Measurements from ENCODE around the gene MYDGF. TPM values are rescaled to one million over a fixed set of nuclear protein-coding genes. Genes with fewer than 3 reads are reported as not detected.

The MYDGF gene
- total RNA-seq, 1 experiment from 2014 or later, result 81.2 TPM

DNA sequence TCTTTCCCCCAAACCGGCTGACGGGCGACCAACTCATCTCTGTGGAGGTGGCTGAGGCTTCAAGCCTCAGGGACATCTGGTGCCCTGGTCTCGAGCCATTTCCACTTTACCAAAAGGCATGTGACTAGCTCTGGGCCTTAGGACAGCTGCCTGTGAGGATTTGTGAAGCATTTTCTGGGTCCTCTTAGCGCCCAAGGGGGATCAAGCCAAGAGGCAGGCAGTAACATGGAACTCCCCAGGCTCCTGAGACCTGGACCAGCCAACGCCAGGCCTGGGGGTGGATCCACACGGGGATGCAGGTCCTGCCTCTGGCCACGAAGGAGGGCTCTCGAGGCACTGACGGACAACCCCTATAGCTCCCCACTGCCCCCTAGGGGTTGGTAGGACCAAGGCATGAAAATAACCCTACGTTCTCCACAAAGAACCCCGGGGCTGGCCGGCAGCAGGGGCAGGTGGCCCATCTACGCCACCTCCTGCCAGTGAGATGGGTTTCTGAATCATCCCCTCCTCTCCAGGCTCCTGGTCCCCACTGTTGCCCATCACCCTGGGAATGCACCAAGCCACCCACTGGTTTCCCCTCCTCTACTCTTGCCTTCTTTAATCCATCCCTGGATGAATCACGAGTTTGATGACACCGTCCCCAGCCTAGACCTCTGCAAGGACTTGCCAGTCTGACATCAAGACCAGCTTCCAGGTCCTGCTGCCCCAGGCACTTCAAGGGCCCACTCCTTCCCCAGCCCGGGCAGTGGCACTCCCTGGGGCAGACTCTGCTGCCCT is 7.0 kb upstream of the MYDGF start:
- intact Hi-C loops (cut with micrococcal nuclease; ENCODE audit: unreplicated experiment), result no loop called here
- TF ChIP-seq, protein P1, sequence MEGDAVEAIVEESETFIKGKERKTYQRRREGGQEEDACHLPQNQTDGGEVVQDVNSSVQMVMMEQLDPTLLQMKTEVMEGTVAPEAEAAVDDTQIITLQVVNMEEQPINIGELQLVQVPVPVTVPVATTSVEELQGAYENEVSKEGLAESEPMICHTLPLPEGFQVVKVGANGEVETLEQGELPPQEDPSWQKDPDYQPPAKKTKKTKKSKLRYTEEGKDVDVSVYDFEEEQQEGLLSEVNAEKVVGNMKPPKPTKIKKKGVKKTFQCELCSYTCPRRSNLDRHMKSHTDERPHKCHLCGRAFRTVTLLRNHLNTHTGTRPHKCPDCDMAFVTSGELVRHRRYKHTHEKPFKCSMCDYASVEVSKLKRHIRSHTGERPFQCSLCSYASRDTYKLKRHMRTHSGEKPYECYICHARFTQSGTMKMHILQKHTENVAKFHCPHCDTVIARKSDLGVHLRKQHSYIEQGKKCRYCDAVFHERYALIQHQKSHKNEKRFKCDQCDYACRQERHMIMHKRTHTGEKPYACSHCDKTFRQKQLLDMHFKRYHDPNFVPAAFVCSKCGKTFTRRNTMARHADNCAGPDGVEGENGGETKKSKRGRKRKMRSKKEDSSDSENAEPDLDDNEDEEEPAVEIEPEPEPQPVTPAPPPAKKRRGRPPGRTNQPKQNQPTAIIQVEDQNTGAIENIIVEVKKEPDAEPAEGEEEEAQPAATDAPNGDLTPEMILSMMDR (IDR thresholded peaks at IDR 0.05; ENCODE audit: unreplicated experiment), result peak; percentile 17
- Mint-ChIP-seq H3K9me3 (ENCODE audit: low read depth, unreplicated experiment) (no peaks in the 10 kb centered on the region), H3K4me1 (ENCODE audit: low read depth, unreplicated experiment) (no peaks in the 10 kb centered on the region), H3K4me3 (ENCODE audit: low read depth, unreplicated experiment) (no peak overlapping the region), H3K27me3 (ENCODE audit: unreplicated experiment) (no peaks in the 10 kb centered on the region), H3K36me3 (ENCODE audit: insufficient read depth, unreplicated experiment) (peaks cover 26% of the 10 kb centered on the region), H3K27ac (ENCODE audit: unreplicated experiment) (no peak overlapping the region)
- DNase-seq, result peak; percentile 41
- no TSS peak for BruUV-seq (replicated peaks)
- CTCF ChIA-PET, result no interaction called here

DNA sequence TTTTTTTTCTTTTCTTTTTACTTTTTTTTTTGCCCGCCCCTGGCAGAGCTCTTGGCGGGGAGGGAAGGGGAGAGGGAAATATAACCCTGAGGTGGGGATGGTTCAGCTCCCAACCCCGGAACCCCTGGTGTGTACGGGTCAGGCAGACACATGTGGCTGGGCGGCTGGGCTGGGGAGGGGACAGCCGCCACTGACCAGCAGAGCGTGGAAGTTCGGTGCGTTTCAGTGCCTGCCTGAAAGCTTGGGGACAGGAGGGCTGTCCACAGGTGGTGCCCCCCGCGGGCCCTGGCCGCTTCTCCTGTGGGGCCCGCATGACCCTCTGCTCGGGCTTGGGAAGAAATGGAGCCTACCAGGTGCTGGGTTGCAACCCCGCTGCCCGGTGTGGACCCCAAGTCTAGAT is 5.2 kb upstream of the MYDGF start:
- no peaks in the 10 kb centered on the region for H3K27me3 Mint-ChIP-seq (ENCODE audit: unreplicated experiment)
- CTCF ChIA-PET, result no interaction called here
- TF ChIP-seq, protein P1 (IDR thresholded peaks at IDR 0.05; ENCODE audit: unreplicated experiment), result no peak
- H3K27ac Mint-ChIP-seq (ENCODE audit: unreplicated experiment), result no peak overlapping the region
- H3K9me3 Mint-ChIP-seq (ENCODE audit: low read depth, unreplicated experiment), result no peaks in the 10 kb centered on the region
- no peaks in the 10 kb centered on the region for H3K4me1 Mint-ChIP-seq (ENCODE audit: low read depth, unreplicated experiment)
- H3K36me3 Mint-ChIP-seq (ENCODE audit: insufficient read depth, unreplicated experiment), result peaks cover 17% of the 10 kb centered on the region
- intact Hi-C loops (cut with micrococcal nuclease; ENCODE audit: unreplicated experiment), result no loop called here
- BruUV-seq (replicated peaks), result TSS peak; percentile 92
- H3K4me3 Mint-ChIP-seq (ENCODE audit: low read depth, unreplicated experiment), result no peak overlapping the region
- DNase-seq, result no peak

DNA sequence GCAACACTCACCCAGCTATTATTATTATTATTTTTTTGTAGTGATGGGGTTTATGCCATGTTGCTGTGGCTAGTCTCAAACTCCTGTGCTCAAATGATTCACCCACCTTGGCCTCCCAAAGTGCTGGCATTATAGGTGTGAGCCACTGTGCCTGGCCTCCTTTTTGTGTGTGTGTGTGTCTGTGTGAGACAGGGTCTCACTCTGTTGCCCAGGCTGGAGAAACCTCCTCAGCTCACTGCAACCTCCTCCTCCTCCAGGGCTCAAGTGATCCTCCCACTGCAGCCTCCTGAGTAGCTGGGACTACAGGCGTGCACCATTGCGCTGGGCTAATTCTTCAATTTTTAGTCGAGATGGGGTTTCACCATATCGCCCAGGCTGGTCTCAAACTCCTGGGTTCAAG is 3.6 kb upstream of the MYDGF start:
- intact Hi-C loops (cut with micrococcal nuclease; ENCODE audit: unreplicated experiment), result no loop called here
- Mint-ChIP-seq H3K27ac (ENCODE audit: unreplicated experiment) (no peak overlapping the region), H3K9me3 (ENCODE audit: low read depth, unreplicated experiment) (no peaks in the 10 kb centered on the region), H3K4me3 (ENCODE audit: low read depth, unreplicated experiment) (no peak overlapping the region), H3K4me1 (ENCODE audit: low read depth, unreplicated experiment) (no peaks in the 10 kb centered on the region), H3K27me3 (ENCODE audit: unreplicated experiment) (no peaks in the 10 kb centered on the region), H3K36me3 (ENCODE audit: insufficient read depth, unreplicated experiment) (peaks cover 21% of the 10 kb centered on the region)
- DNase-seq, result no peak
- CTCF ChIA-PET, result no interaction called here
- no TSS peak for BruUV-seq (replicated peaks)
- TF ChIP-seq, protein P1 (IDR thresholded peaks at IDR 0.05; ENCODE audit: unreplicated experiment), result no peak

- no peak for DNase-seq
- Mint-ChIP-seq H3K9me3 (ENCODE audit: low read depth, unreplicated experiment) (no peaks in the 10 kb centered on the region), H3K4me1 (ENCODE audit: low read depth, unreplicated experiment) (no peaks in the 10 kb centered on the region), H3K4me3 (ENCODE audit: low read depth, unreplicated experiment) (no peak overlapping the region), H3K27me3 (ENCODE audit: unreplicated experiment) (no peaks in the 10 kb centered on the region), H3K36me3 (ENCODE audit: insufficient read depth, unreplicated experiment) (peaks cover 26% of the 10 kb centered on the region), H3K27ac (ENCODE audit: unreplicated experiment) (no peak overlapping the region)
- CTCF ChIA-PET, result no interaction called here
- intact Hi-C loops (cut with micrococcal nuclease; ENCODE audit: unreplicated experiment), result no loop called here
- TF ChIP-seq, protein P1 (IDR thresholded peaks at IDR 0.05; ENCODE audit: unreplicated experiment), result no peak
- no TSS peak for BruUV-seq (replicated peaks)
These were observed 3.1 kb upstream of the MYDGF start for GRCh38 chr19:4673216-4673615.
